ENCODE results near the gene WDR36. TPM values are rescaled to one million over a fixed set of nuclear protein-coding genes. Genes with fewer than 3 reads are reported as not detected.

WDR36 gene
- total and polyA plus RNA-seq, 9 of the 15 experiments (the other 6 are each of a cell fraction or from before 2014, with no cell fraction given), result 25.7 to 68.0 (median 41.5) TPM

- DNase-seq (ENCODE audit: extremely low read depth in 1 of 4, low spot score in 3 of 4), result no peak
- CTCF ChIA-PET (ENCODE audit: low intra/inter-chr PET ratio), result no interaction called here
- Histone ChIP-seq H3K4me3 (no peak overlapping the region), H3K9me3 (replicated peaks; ENCODE audit: control insufficient read depth, insufficient read depth, low read depth, low read length) (no peaks in the 10 kb centered on the region), H2AFZ (ENCODE audit: low read depth, low read length) (no peak overlapping the region), H3K27me3 (ENCODE audit: control insufficient read depth in 2 of 2, insufficient read depth in 2 of 2, low read length in 2 of 2) (no peaks in the 10 kb centered on the region), H3K9me1 (ENCODE audit: control insufficient read depth, insufficient read depth, low read length) (no peaks in the 10 kb centered on the region), H3K79me2 (ENCODE audit: control insufficient read depth, insufficient read depth, low read length) (no peaks in the 10 kb centered on the region), H3K27ac (ENCODE audit: extremely low read depth, low read depth, low read length) (no peak overlapping the region), H3K4me2 (ENCODE audit: insufficient read depth, low read length) (no peak overlapping the region), H3K4me1 (replicated peaks in 1 of 2; ENCODE audit: control insufficient read depth in 2 of 2, insufficient read depth in 2 of 2, low read length in 2 of 2) (no peaks in the 10 kb centered on the region), H4K20me1 (replicated peaks; ENCODE audit: control insufficient read depth, insufficient read depth, low read length) (no peaks in the 10 kb centered on the region), H3K9ac (ENCODE audit: insufficient read depth in 1 of 2, low read depth in 2 of 2, low read length in 2 of 2) (no peak overlapping the region), H3K36me3 (ENCODE audit: control insufficient read depth, insufficient read depth, low read length) (peaks cover 96% of the 10 kb centered on the region)
- no peak for ATAC-seq
- no peak for FAIRE-seq
- in situ Hi-C loops (cut with MboI), result loop anchor here (25.0 kb wide), 1 partner anchor 385 kb away; the partner anchor contains the start of genes SLC25A46 and TMEM232
- BruUV-seq (replicated peaks), result no TSS peak
- POLR2A ChIA-PET, result no interaction called here
- intact Hi-C loops (cut with micrococcal nuclease), result no loop called here
- WGBS (ENCODE audit: insufficient coverage, low coverage, missing lambda C conversion rate), result 43% methylated on average over 2 of the region's 2 CpGs
- TF ChIP-seq ZEB2 (IDR thresholded peaks at IDR 0.05), result no peak
- TF ChIP-seq HDAC8 (tag; IDR thresholded peaks at IDR 0.05), result no peak
- TF ChIP-seq PHB2 (IDR thresholded peaks at IDR 0.05; ENCODE audit: low read depth), result no peak
- no peak for TF ChIP-seq CAMTA2 (CRISPR knock-in tag; conservative IDR thresholded peaks at IDR 0.05)
- TF ChIP-seq NONO (IDR thresholded peaks at IDR 0.05; ENCODE audit: low read depth in 2 of 2, low read length in 1 of 2), result no peak
- no peak for TF ChIP-seq ZNF140 (CRISPR knock-in tag; IDR thresholded peaks at IDR 0.05)
- no peak for TF ChIP-seq ZNF644 (tag; IDR thresholded peaks at IDR 0.05; ENCODE audit: low read depth)
- no peak for TF ChIP-seq GATAD2A (IDR thresholded peaks at IDR 0.05)
- TF ChIP-seq, protein P1, sequence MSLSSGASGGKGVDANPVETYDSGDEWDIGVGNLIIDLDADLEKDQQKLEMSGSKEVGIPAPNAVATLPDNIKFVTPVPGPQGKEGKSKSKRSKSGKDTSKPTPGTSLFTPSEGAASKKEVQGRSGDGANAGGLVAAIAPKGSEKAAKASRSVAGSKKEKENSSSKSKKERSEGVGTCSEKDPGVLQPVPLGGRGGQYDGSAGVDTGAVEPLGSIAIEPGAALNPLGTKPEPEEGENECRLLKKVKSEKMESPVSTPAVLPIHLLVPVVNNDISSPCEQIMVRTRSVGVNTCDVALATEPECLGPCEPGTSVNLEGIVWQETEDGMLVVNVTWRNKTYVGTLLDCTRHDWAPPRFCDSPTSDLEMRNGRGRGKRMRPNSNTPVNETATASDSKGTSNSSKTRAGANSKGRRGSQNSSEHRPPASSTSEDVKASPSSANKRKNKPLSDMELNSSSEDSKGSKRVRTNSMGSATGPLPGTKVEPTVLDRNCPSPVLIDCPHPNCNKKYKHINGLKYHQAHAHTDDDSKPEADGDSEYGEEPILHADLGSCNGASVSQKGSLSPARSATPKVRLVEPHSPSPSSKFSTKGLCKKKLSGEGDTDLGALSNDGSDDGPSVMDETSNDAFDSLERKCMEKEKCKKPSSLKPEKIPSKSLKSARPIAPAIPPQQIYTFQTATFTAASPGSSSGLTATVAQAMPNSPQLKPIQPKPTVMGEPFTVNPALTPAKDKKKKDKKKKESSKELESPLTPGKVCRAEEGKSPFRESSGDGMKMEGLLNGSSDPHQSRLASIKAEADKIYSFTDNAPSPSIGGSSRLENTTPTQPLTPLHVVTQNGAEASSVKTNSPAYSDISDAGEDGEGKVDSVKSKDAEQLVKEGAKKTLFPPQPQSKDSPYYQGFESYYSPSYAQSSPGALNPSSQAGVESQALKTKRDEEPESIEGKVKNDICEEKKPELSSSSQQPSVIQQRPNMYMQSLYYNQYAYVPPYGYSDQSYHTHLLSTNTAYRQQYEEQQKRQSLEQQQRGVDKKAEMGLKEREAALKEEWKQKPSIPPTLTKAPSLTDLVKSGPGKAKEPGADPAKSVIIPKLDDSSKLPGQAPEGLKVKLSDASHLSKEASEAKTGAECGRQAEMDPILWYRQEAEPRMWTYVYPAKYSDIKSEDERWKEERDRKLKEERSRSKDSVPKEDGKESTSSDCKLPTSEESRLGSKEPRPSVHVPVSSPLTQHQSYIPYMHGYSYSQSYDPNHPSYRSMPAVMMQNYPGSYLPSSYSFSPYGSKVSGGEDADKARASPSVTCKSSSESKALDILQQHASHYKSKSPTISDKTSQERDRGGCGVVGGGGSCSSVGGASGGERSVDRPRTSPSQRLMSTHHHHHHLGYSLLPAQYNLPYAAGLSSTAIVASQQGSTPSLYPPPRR (CRISPR knock-in tag; IDR thresholded peaks at IDR 0.05; ENCODE audit: borderline replicate concordance), result no peak
- no peak for TF ChIP-seq ZNF124 (CRISPR knock-in tag; IDR thresholded peaks at IDR 0.05)
- TF ChIP-seq SMARCA4 (IDR thresholded peaks at IDR 0.05), result no peak
- TF ChIP-seq, protein P2, sequence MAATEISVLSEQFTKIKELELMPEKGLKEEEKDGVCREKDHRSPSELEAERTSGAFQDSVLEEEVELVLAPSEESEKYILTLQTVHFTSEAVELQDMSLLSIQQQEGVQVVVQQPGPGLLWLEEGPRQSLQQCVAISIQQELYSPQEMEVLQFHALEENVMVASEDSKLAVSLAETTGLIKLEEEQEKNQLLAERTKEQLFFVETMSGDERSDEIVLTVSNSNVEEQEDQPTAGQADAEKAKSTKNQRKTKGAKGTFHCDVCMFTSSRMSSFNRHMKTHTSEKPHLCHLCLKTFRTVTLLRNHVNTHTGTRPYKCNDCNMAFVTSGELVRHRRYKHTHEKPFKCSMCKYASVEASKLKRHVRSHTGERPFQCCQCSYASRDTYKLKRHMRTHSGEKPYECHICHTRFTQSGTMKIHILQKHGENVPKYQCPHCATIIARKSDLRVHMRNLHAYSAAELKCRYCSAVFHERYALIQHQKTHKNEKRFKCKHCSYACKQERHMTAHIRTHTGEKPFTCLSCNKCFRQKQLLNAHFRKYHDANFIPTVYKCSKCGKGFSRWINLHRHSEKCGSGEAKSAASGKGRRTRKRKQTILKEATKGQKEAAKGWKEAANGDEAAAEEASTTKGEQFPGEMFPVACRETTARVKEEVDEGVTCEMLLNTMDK (IDR thresholded peaks at IDR 0.05; ENCODE audit: borderline replicate concordance, insufficient read depth, low read depth, low read length, poor library complexity, severe bottlenecking), result no peak
- no peak for TF ChIP-seq XRCC3 (IDR thresholded peaks at IDR 0.05)
- no peak for TF ChIP-seq BCOR (IDR thresholded peaks at IDR 0.05)
- TF ChIP-seq MAFF (IDR thresholded peaks at IDR 0.05; ENCODE audit: low read length), result no peak
These were observed 30.2 kb downstream of the WDR36 start for GRCh38 chr5:111122398-111122797.
